Small intestine (tissue), 7 donors: ENCODE data around the gene FAM236B. TPM values are rescaled to one million over a fixed set of nuclear protein-coding genes. Genes with fewer than 3 reads are reported as not detected.
"Not testable (repeated sequence)": the region's sequence is repeated elsewhere in the genome, so short reads cannot be mapped to it uniquely, and the experiment has no call there.

Experiments used
- DNase-seq, 2 donors: peaks; one replicate each; pipeline versions ENCODE4 v3.0.0 to v3.0.0-alpha.2; 2013
- FAIRE-seq: peaks from 2 replicates; lab custom pipeline; 2012; peaks lifted over from hg19 to GRCh38; lab: Jason Lieb, UNC
- H3K27ac ChIP-seq, 3 donors: one replicate each; pipeline ENCODE4 v1.5.1; 2013; ENCODE audit warnings: low read length in 2 of 3, mild to moderate bottlenecking in 2 of 3, control low read depth in 1 of 3, inconsistent platforms in 1 of 3, low read depth in 1 of 3, moderate library complexity in 1 of 3
- H3K27me3 ChIP-seq, 3 donors: one replicate each; pipeline ENCODE4 v1.6.1; 2013; ENCODE audit warnings: low read length in 3 of 3, inconsistent platforms in 1 of 3; ENCODE audit not compliant: control insufficient read depth in 3 of 3, insufficient read depth in 3 of 3
- H3K36me3 ChIP-seq, 3 donors: one replicate each; pipeline ENCODE4 v1.6.1; 2013; ENCODE audit warnings: low read length in 3 of 3, inconsistent platforms in 1 of 3, low read depth in 1 of 3, mild to moderate bottlenecking in 1 of 3, moderate library complexity in 1 of 3; ENCODE audit not compliant: control insufficient read depth in 3 of 3, insufficient read depth in 2 of 3
- H3K4me1 ChIP-seq, 3 donors: one replicate each; pipeline ENCODE4 v1.6.1; 2013; ENCODE audit warnings: low read length in 2 of 3, inconsistent platforms in 1 of 3, low read depth in 1 of 3, mild to moderate bottlenecking in 1 of 3, moderate library complexity in 1 of 3; ENCODE audit not compliant: control insufficient read depth in 3 of 3, insufficient read depth in 2 of 3
- H3K4me3 ChIP-seq, 3 donors: one replicate each; pipeline ENCODE4 v1.5.1; 2013; ENCODE audit warnings: low read length in 3 of 3, control low read depth in 1 of 3, inconsistent platforms in 1 of 3, low read depth in 1 of 3, mild to moderate bottlenecking in 1 of 3, moderate library complexity in 1 of 3
- H3K9me3 ChIP-seq, 2 donors: one replicate each; pipeline ENCODE4 v1.6.1; 2013; ENCODE audit warnings: low read depth in 1 of 2, low read length in 1 of 2; ENCODE audit not compliant: control insufficient read depth in 2 of 2, insufficient read depth in 1 of 2
- WGBS, 3 donors: extraction: QIAGEN DNeasy Blood & Tissue Kit; methylation state at CpG; one replicate each; pipeline ENCODE4 v1.1.7; 2013; 5-methylcytosine and 5-hydroxymethylcytosine counted together
- polyA plus RNA-seq, 4 donors: library from polyadenylated mRNA; stranded (reverse) in 3 of 4; unstranded in 1 of 4; fragments of 200-250 nt in 3 of 4; fragments of 120-200 nt in 1 of 4; gene quantifications; one replicate each; pipeline versions ENCODE4 v1.2.1 to v1.2.3, GENCODE V29; 2013
- donor health status: healthy with polysubstance abuse.
- donor health status: control.
- donor health status: control.
- donor health status: Bipolar disorder and iron deficiency.
- donor health status: healthy.

The FAM236B gene
- polyA plus RNA-seq, 4 donors: not detected

- not testable (repeated sequence) for H3K27me3 ChIP-seq, H3K27ac ChIP-seq, H3K4me1 ChIP-seq, FAIRE-seq, H3K36me3 ChIP-seq, H3K9me3 ChIP-seq, DNase-seq, H3K4me3 ChIP-seq
- WGBS, 3 donors: no CpG with 5 or more reads among the region's 44 CpGs
These were observed 5.6 kb downstream of the FAM236B start, which contains the start of gene DMRTC1B for GRCh38 chrX:72776653-72777466. Gene DMRTC1B, plus strand, starts transcription at chrX:72776890. Its CDS starts 68,246 bp downstream, at chrX:72845136.

GRCh38 chrX:72760454-72760853, 22.0 kb downstream of the FAM236B start:
- FAIRE-seq, DNase-seq, H3K9me3 ChIP-seq, H3K36me3 ChIP-seq, H3K4me3 ChIP-seq, H3K4me1 ChIP-seq, H3K27ac ChIP-seq, H3K27me3 ChIP-seq: not testable (repeated sequence)
- no CpG with 5 or more reads among the region's 9 CpGs for WGBS, 3 donors

GRCh38 chrX:72748545-72748944, 33.9 kb downstream of the FAM236B start:
- WGBS, 3 donors: no CpG with 5 or more reads among the region's 3 CpGs
- not testable (repeated sequence) for H3K27me3 ChIP-seq, FAIRE-seq, H3K27ac ChIP-seq, DNase-seq, H3K4me3 ChIP-seq, H3K9me3 ChIP-seq, H3K4me1 ChIP-seq, H3K36me3 ChIP-seq

GRCh38 chrX:72745546-72745945, 36.9 kb downstream of the FAM236B start:
- not testable (repeated sequence) for H3K27me3 ChIP-seq, DNase-seq, H3K36me3 ChIP-seq, FAIRE-seq, H3K4me1 ChIP-seq, H3K4me3 ChIP-seq, H3K9me3 ChIP-seq, H3K27ac ChIP-seq
- WGBS, 3 donors: no CpG with 5 or more reads among the region's 7 CpGs

GRCh38 chrX:72735561-72735960, 46.9 kb downstream of the FAM236B start:
- H3K36me3 ChIP-seq: no peaks in the 10 kb centered on the region
- H3K27ac ChIP-seq: no peak overlapping the region
- FAIRE-seq (no peak), DNase-seq (no peak)
- H3K27me3 ChIP-seq: no peaks in the 10 kb centered on the region
- no peak overlapping the region for H3K4me3 ChIP-seq
- H3K9me3 ChIP-seq: no peaks in the 10 kb centered on the region
- WGBS, 3 donors: 79 to 91% (median 81%) methylated on average over 1 of the region's 1 CpG
- no peaks in the 10 kb centered on the region for H3K4me1 ChIP-seq

- not testable (repeated sequence) for FAIRE-seq, H3K36me3 ChIP-seq, H3K9me3 ChIP-seq, H3K4me3 ChIP-seq, H3K27me3 ChIP-seq, H3K4me1 ChIP-seq, DNase-seq, H3K27ac ChIP-seq
- 44 to 64% (median 57%) methylated on average over 8 of the region's 8 CpGs for WGBS, 3 donors
These were observed 48.8 kb downstream of the FAM236B start for GRCh38 chrX:72733636-72734035.

Other genes with a start within 250 kb of the FAM236B start
- gene HDAC8, start 209.8 kb downstream of the FAM236B start, polyA plus RNA-seq: 10 to 100 TPM; 11.3 to 24.7 (median 19.1) TPM
- gene PHKA1, start 68.4 kb downstream of the FAM236B start, polyA plus RNA-seq: 1 to 10 TPM in 1 of 4 donors, under 1 TPM in 3; 0.21 to 1.4 (median 0.25) TPM
- 1 to 10 TPM in 1 of 4 donors, under 1 TPM in 1, not detected in 2; 0.70 to 1.8 TPM for gene DMRTC1B, start 5.8 kb downstream of the FAM236B start, polyA plus RNA-seq
- gene FAM236D, start 25.6 kb upstream of the FAM236B start, polyA plus RNA-seq: not detected
- not detected for gene FAM236C, start 130.0 kb upstream of the FAM236B start, polyA plus RNA-seq
- not detected for gene FAM236A, start 155.5 kb upstream of the FAM236B start, polyA plus RNA-seq
- under 1 TPM in 1 of 4 donors, not detected in 3; 0.13 TPM for gene DMRTC1, start 161.2 kb upstream of the FAM236B start, polyA plus RNA-seq
- gene PABPC1L2B, start 220.3 kb upstream of the FAM236B start, polyA plus RNA-seq: under 1 TPM in 1 of 4 donors, not detected in 3; 0.06 TPM